Measurements from ENCODE around the gene BTBD2.
"Not testable (repeated sequence)": the region's sequence is repeated elsewhere in the genome, so short reads cannot be mapped to it uniquely, and the experiment has no call there.

Gene BTBD2

DNA sequence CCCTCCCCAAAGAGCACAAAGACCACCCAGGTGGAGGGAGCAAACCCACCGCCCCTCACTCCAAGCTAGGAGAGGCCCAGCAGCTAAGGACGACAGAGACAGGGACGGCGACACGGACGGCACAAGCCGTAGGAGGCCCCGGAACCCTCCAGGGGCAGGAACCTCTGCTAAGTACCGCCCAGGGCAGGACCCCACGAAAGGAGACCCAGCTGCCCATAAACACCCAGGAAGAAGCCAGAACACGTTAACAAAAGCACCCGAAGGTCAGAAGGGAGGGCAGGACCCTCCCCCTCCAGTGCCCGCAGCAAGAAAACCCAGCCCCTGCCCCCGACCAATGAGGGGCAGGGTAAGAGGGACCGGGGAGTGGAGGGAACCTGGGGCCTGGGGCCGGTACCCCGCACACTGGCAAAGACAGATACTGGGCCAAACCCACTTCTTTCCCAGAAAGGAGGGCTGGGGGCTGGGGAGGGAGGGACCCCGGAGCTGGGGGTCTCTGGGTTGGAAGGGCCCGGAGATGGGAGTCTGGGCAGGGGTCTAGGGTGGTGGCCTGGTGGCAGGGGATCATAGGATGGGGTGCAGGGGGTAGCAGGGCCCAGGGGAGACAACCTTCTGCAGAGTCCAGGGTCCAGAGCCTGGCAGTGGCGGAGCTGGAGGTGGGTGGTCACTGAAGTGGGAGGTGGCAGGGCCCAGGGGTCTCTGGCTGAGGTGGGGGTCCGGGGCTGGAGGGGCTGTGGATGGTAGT lies 2.4 kb downstream of the BTBD2 start:
- DNase-seq, result no peak

DNA sequence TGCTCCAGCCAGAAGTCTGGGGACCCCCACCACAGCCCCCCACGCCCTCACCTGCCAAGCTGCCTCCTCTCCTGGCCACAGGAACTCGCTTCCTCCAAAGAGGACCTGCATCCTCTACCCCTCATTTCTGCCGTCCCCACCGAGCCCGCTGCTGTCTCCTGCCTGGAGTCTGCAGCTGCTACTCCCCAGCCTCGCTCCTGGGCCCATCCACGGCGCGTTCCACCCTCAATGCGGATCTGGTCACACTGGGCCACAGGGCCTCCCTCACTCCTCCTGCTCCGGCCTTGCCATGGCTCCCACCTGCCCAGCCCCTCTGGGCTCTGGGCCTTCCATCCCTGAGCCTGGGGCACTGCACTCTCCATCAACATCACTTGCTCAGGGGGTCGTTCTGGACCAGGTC lies 4.3 kb downstream of the BTBD2 start:
- no peak for DNase-seq

DNA sequence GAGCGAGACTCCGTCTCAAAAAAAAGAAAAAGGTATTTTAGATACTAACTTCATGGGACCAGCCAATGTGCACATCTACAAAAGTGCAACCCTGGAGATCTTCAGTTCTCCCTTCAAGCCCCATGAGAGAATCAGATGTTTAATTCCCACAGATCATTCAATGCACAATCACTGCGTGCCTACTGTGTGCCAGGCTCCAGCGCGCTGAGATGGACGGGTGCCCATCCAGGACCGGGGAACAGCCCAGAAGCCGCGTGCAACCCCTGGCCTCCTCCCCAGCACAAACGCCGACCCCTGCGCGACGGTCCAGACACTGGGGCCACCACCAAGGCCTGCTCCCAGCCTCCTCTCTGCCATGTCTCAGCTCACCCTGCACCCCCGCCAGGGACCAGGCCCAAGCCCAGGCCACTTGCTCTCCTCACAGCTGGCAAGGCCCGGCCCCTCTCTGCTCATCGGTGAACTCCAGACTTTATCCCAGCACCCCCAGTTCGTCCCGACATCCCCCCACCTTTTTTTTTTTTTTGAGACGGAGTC lies 5.3 kb downstream of the BTBD2 start:
- no peak for DNase-seq

DNA sequence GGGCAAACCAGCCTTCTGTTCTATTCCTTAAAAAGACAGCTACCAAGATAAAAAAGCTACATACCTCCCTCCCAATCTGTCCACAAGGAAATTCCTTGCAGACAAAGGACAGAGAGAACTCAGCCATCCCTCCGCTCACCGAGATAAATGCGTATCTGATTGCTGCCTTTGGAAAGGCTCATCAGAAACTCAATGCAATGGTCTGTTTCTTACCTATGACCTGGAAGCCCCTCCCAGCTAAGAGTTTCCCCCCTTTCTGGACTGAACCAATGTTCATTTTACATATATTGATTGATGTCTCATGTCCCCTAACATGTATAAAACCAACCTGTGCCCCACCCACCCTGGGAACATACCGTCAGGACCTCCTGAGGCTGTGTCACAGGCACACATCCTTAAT lies 11.6 kb downstream of the BTBD2 start:
- DNase-seq, result no peak

DNA sequence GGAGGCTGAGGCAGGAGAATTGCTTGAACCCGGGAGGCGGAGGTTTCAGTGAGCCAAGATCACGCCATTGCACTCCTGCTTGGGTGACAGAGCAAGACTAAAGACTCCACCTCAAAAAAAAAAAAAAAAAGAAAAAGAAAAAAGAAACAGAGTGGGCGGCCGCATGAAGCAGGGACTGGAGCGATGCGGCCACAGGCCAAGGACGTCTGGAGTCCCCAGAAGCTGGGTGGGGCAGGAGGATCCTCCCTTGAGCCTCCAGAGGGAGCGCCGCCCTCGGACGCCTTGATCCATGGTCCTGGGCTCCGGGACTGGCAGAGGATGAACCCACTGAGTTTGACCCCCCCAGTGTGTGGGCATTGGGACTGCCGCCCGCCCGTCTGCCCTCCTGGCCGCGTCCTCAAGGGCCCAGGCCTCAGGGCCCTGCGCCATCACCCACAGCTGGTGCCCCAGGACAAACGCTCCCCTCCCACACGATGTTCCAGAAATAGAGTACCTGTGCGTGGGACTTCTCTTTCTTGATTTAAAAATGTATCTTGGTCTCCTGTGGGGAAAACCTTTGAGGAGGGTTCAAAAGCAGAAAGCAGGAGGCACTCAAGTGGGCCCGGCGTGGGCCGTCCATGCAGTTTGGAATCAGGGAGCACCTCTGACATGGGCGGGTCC lies 15.5 kb downstream of the BTBD2 start:
- no peak for DNase-seq

DNA sequence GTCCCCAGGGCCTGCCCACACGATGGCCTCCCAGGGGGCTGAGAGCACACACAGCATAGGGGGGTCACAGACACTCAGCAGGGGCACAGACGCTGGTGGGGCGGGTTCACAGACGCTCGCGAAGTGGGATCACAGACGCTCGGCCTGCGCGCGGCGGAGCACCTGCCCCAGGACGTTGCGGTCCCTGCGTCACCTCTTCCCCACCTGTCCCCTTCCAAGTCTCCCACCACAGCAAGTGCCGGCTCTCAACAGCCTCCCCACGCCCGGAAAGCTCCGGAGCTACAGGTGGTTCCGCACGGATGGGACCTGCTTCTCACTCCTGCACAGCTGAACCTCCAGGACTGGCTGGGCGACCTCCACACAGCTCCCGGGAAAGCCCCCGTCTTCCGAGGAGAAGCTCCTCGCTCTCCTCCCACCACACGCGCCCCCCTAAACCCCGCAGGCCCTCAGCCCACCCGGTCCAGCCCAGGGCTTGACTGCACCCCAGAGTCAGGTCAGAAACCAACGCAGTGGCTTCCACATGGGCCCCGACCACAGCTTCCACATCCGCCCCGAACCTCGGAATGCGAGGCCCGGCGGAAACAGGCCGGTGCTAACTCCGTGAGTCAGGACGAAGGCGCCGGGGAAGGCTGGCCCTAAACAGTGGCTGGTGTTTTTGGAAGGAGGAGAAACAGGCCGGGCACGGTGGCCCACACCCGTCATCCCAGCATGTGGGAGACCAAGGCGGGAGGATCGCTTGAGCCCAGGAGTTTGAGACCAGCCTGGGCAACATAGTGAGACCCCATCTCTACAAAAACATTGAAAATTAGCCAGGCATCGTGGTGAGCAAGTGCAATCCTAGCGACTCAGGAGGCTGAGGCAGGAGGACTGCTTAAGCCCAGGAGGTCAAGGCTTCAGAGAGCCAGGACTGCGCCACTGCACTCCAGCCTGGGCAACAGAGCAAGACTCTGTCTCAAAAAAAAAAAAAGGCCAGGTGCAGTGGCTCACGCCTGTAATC lies 16.5 kb downstream of the BTBD2 start:
- no peak for DNase-seq

DNA sequence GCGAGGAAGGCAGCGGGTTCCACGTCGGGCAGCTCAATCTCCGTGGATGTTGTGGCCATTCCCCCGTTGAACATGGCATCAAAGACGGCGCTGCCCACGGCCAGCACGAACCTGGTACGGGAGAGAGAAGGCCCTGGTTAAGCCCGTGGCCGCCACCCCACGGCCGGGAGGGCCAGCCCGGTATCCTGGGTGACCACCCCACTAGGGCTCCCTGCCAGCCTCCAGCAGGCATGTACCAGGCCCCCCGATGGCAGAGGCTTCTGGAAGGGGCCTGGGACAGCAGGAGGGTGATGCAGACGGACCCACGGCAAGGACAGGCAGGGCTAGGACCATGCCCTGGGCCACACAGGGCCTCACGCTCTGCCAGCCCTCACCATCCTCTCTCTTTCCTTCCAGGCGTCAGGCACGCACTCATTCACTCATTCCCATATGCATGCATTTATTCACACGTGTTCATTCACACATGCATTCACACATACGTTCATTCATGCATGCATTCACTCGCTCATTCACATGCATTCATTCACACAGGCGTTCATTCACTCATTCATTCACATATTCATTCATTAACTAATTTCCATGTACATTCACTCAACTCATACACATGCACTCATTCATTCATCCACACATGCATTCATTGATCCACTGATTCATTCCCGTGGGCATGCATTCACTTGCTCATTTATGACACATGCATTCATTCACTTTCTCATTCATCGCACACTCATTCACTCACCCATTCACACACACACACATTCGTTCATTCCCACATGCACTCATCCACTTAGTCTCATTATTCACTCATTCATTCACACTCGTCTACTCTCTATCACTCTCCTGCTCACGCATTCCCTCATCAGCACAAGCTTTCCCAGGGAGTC lies 17.9 kb downstream of the BTBD2 start:
- no peak for DNase-seq

DNA sequence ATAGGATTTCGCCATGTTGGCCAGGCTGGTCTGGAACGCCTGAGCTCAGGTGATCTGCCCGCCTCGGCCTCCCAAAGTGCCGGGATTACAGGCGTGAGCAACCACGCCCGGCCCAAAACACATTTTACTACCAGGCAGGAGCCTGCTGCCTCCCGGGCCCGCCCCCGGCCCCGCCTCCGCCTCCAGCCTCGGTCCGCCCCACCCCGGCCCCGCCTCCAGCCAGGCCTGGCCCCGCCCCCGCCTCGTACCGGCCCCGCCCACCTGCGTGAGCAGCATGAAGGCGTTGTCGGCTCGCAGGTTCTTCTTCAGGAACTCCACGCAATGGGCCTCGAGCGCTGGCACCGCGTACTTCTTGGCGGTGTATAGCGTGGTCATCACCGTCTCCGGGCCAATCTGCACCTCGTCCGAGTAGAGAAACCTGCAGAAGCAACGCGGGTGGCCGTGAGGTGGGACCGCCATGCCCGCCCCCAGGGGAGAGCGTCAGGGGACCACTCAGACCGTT lies 22.7 kb downstream of the BTBD2 start:
- DNase-seq, result no peak

DNA sequence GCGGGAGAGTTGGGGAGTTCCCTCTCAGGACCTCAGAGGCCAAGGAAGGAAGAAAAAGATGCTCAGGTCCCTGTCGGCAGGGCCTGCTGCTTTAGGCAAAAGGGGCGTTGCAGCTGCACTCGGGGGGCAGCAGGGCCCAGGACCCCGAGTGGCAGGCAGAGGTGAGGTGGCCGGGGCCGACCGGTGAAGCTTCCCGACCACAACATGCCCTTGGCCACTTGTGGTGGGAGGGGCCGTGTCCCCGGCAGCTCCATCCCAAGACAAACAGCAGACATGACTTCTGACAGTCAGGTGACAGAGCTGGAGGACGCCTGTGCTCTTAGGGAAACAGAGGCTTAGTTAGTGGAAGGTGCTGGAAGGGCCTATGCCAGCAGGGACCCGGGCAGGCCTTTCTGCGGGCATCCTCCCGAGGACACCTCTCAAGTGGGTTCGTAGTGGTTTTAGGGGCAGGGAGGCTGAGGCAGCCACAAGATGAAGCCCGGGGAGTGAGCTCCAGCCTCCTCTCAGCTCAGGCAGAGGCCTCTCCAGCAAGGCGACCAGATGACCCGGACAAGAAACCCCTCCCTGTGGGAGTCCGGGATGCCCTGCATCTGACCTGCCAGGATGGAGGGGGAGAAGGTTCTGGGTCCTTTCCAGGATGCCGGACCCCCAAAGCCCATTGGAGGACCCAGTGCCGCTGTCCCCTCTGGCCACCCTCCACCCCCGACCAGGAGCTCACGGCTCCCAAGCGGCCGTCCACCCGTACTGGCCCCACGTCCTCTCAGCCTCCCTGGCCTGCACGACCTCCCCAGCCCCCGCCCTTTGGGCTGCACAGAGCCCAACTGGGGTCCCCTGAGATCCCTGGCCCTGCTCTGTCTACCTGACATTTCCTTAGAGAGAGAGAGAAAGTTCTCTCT lies 24.2 kb downstream of the BTBD2 start:
- no peak for DNase-seq

DNA sequence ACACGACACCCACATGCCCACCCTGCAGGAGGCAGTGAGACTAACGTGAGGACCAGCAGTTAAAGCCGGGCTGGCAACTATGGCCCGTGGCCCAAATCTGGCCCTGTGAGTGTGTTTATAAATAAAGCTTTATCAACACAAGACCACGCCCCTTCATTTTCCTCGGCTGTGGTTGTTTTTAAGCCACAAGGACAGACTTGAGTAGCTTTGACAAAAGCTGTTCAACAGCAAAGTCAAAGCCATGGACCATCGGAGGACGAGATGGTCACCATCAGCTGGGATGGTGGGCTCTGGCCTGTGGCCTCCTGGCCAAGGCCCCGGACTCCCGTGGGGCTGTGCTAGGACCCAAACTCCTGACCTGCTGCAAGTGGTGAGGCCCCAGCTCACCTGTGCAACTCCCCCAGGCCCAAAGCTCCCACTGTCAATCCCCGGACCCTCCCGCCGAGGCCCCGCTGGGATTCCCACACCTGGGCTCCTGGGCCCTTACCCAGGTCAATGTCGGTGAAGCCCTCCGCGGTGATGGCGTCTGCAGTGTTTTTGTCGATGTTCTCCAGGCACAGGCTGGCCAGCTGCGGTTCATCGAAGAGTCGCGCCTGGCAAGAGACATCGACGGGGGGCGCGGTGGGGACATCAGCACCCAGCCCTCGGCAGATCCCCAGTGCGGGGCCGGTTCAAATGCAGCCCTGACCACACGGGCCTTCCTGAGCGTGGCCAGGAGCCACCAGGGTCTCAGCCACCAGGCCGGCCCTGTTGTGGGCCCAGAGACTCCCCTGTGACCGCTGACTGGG lies 25.1 kb downstream of the BTBD2 start:
- DNase-seq, result no peak

DNA sequence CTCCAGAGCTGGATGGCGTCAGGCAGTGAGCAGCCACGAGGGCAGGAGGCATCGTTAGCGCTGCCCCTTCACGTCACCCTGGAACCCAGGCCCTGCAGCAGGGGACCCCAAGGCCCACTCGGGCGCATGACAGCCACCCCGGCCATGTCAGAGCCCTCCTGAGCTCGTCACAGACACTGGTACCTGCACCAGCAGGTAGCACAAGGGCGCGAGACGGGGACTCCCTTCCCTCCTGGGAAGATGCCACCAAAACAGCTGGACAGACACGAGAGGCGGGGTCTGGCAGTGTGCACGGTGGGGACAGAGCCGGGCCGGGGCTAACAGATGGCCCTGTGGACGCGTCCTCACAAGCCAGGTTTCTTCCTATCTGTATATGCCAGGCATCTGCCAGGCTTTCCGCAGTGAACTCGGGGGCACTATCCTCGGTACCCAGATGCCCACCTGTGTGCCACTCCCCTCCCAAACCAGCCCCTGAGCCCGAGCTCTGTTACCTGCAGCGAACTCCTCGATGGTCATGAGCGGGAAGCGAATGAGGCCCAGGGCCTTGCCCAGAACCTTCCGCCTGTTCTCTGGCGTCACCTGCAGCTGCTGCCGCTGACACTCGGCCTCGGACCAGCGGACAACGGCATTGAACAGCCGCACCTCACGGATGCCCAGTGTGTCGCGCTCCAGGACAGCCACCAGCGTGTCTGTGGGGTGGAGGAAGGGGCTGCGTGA lies 25.8 kb downstream of the BTBD2 start:
- no peak for DNase-seq

DNA sequence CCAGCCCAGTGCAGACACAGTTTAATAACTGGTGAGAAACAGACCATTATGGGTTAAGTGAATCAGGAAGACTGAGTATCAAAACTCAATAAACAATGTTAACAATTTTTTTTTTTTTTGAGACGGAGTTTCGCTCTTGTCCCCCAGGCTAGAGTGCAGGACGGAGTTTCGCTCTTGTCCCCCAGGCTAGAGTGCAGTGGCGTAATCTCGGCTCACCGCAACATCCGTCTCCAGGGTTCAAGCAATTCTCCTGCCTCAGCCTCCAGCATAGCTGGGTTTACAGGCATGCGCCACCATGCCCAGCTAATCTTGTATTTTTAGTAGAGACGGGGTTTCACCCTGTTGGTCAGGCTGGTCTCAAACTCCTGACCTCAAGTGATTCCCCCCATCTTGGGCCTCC lies 27.1 kb downstream of the BTBD2 start:
- not testable (repeated sequence) for DNase-seq

DNA sequence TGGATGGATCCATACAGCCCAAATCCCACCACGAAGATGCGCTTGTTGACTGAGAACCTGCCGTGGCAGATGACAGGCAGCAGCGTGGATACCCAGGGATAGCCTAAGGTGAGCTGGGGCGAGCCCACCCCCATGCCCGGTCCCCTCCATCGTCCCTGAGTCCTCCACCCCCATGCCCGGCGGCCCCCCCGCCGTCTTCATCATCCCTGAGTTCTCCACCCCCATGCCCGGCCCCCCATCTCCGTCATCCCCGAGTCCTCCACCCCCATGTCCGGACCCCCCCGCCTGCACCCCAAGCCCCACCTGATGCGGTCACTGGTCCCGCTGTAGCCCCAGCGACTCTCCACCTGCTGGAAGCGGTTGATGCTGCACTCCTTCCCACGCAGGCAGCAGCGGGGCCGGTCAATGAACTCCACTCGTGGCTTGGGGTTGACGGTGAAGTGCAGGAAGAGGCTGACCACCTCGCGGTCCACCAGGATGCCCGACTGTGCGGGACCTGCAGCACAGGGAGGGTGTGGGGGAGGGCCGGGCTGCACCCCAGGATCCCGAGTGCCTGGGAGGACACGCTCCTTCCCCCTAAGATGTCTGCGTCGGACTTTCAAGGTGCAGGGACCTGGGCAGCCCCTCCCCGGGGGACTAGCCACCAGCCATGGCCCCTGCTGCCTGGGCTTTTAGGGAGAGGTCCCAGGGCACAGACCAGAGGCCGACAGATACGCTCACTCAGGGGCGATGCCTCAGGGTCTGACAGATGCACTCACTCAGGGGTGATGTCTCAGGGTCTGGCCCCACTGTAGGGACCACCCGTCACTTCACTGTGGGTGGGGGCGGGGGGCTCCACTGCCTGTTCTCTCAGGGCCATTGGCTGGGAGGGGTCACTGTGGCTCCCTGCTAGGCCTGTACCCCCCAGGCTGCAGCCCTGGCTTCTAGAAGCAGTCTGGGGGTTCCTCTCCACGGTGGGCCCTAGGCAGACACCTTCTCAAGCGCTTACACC lies 28.0 kb downstream of the BTBD2 start:
- no peak for DNase-seq

DNA sequence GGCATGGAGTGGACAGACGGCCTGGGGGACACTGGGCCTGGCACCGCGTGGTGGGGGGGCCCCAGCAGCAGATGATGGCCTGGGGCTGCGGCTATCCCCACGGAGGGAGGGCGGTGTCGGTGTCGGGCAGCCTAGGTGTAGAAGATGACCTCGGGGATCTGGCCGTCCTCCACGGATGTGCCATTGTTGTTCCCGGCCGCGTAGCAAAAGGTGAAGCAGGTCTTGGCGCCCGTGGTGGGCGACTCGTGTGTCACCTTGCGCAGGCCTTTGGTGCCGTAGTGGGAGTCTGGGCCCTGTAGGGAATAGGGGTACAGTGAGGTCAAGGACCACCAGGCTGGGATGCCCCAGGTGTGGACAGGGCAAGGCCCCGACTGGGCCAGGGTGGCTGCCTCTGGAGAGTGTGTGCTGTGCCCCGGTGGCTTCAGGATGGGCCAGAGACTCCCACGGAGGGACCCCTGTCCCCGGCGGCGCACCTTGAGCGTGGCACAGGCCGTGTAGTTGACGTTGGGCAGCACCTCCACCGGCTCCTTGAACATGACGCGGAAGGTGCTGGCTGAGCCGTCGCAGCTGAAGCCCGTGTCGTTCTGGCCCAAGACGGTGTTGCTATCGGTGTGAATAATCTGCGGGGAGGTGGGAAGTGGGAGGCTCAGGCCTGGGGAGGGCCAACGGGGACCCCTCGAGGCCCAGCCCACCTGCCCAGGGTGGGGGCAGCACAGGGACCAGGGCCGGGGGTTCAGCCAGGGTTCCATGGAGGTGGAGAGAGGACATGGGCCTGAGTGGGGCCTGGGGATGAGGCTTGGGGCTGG lies 29.0 kb downstream of the BTBD2 start:
- no peak for DNase-seq

DNA sequence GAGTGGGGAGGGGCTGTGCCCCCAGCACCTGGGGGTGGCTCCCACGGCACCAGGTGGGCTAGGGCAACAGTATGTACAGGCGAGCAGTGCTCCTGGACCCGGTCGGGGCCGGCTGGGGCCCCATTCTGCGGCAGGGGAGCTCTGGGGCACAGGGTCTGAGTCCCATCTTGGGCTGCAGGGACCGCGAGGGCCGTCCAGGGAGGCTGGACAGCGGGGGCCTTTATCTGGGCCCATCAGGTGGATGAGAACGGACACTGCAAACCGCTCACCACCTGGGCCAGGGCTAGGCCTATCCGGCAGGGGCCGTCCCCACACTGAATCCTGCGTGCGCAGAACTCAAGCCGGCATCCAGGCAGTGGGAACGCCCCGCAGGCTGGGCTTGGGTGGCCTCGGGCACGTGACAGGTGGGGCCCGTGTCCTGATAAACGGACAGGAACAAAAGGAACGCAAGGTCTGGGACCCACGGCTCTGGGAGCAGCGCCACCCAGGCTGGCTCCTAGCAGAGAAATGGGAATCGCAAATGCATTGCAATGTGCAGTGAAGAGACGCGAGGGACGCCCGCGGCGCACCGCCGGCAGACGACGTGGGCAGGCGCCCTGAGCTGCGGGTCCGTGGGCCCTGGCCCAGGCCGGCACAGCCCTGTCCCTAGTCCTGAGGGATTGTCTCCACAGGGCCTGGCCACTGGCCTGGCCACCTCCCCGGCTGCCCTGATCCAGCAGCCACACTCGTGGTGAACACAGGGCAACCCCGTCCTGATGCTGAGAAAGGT lies 29.7 kb downstream of the BTBD2 start:
- no peak for DNase-seq

DNA sequence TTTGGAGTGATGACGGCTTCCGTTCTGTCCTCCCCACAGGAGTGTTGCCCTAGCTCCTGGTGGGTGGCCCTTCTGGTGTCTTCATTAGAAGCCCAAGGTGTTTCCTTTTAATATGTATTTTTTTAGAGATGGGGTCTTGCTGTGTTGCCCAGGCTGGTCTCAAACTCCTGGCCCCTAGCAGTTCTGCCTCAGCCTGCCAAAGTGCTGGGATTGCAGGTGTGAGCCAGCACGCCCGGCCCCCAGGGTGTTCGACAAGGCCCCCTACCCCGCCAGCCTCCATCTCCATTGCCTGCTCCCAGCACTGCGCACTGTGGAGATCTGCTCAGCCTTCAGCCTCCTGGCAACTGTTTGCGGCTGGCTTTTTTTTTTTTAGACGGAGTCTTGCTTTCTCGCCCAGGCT lies 31.2 kb downstream of the BTBD2 start:
- no peak for DNase-seq

All from effector CD4-positive, alpha-beta T cell (primary cell).